GM12891 (cell line): ENCODE measurements around the gene RD3L.

Source experiments
- PAX5 ChIP-seq: IDR thresholded peaks from 2 replicates; pipeline ENCODE4 v1.6.1; 2011; ENCODE audit warnings: low read length, moderate library complexity, mild to moderate bottlenecking; ENCODE audit not compliant: insufficient read depth, severe bottlenecking
- POLR2A ChIP-seq: IDR thresholded peaks from 2 replicates; pipeline ENCODE4 v1.6.1; 2011; ENCODE audit warnings: low read depth, low read length, control low read depth
- POLR2AphosphoS5 ChIP-seq: IDR thresholded peaks from 2 replicates; pipeline ENCODE4 v1.6.1; 2011; ENCODE audit warnings: low read depth, low read length, control low read depth
- POU2F2 ChIP-seq: IDR thresholded peaks from 2 replicates; pipeline ENCODE4 v1.6.1; 2011; ENCODE audit warnings: low read depth, mild to moderate bottlenecking, control low read depth, low read length, moderate library complexity
- SPI1 ChIP-seq: IDR thresholded peaks from 2 replicates; pipeline ENCODE4 v1.6.1; 2011; ENCODE audit warnings: low read depth, low read length, control low read depth
- TAF1 ChIP-seq: IDR thresholded peaks from 2 replicates; pipeline ENCODE4 v1.6.1; 2011; ENCODE audit warnings: low read depth, low read length, control low read depth

DNA sequence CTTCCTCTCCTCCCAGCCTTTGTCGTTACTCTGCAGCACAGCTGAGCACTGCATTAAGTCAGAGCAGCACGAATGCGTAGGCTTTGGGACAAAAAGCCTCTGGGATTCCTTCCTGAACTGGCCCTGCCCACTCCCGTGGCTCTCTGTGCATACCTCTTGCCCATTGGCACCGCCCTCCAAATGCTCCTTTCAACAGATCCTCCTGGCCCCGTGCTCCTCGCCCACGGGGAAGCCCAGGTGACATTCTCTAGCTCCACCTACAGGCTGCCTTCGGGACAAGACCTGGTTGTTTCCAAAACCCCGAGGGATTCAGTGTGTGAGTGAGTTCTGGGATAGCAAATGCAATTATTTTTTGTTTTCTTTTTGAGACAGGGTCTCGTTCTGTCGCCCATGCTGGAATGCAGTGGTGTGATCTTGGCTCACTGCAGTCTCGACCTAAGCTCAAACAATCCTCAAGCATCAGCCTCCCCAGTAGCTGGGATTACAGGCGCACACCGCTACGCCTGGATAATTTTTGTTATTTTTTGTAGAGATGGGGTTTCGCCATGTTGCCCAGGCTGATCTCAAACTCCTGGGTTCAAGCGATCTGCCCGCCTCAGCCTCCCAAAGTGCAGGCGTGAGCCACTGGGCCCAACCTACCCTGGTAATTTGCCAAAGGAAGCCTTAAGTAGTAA lies 31.9 kb downstream of the RD3L start:
- no peak for TF ChIP-seq POLR2A
- no peak for TF ChIP-seq TAF1
- no peak for TF ChIP-seq POLR2AphosphoS5
- TF ChIP-seq POU2F2 = no peak
- TF ChIP-seq PAX5 = no peak
- TF ChIP-seq SPI1 = 0 out of 2 replicates have a peak, but pooled peaks have one; percentile 54
